Suppressor macrophage (primary cell): ENCODE data around the gene GLT1D1.
"Not testable (repeated sequence)": the region's sequence is repeated elsewhere in the genome, so short reads cannot be mapped to it uniquely, and the experiment has no call there.

Source experiments
- DNase-seq, 4 experiments: peaks; one replicate each; pipeline ENCODE4 v3.0.0-alpha.2; 2020 to 2022

The GLT1D1 gene

GRCh38 chr12:128820723-128821432 is 32.4 kb upstream of the GLT1D1 start:
- peak; percentile 89 to 95 (median 92) for DNase-seq

DNA sequence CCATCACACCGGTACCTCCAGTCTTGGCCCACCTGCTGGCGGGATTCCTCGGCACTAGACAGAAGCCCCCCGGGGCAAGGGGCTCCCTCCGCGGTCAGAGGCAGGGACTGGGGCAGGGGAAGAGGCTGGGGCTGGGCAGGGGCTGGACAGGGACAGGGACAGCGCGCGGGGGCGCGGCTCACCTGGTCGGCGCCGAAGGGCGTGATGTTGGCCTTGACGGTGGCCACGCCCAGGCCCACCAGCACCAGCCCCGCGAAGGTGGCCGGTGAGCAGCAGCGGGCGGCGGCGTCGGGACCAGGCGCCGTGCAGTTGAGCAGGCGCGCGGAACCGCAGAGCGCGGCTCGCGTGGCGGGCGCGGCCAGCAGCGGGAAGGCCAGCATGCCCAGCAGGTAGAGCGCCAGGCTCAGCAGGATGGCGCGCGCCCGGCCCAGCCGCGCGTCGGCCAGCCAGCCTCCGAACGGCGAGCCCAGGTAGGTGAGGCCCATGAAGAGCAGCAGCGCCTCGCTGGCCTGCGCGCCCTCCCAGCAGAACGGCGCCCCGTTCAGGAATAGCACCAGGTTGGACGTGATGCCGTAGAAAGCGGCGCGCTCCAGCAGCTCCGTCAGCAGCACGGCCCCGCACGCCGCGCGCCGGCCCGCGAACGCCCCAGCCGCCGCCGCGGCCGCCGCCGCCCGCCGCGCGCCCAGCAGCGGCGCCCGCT is 29.9 kb upstream of the GLT1D1 start:
- DNase-seq: peak in 1 of 4 experiments; percentile 58

GRCh38 chr12:128823916-128824839 is 29.1 kb upstream of the GLT1D1 start, which contains the start of gene SLC15A4:
Gene SLC15A4, minus strand, starts transcription at chr12:128823958. Its CDS starts 15 bp downstream, at chr12:128823943.
- DNase-seq: peak; percentile 96 to 99 (median 98)

DNA sequence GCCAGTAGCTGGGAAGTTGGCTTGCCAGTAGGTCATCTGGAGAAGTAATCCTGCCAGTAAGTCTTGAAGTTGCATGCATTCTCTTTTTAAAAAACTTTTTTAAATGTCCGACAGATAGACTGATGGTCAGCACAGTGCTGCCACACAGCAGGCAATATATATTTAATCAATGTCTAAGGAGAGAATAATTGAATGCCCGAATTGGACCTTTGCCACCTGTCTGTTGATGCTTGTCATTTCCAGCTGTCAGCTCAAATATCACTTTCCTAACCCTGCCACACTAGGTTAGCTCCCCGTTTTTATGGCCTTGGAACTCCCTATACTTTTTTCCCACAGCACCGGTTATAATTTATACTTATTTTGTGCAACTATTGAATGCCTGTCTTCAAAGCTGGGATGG is 27.4 kb upstream of the GLT1D1 start:
- no peak for DNase-seq

DNA sequence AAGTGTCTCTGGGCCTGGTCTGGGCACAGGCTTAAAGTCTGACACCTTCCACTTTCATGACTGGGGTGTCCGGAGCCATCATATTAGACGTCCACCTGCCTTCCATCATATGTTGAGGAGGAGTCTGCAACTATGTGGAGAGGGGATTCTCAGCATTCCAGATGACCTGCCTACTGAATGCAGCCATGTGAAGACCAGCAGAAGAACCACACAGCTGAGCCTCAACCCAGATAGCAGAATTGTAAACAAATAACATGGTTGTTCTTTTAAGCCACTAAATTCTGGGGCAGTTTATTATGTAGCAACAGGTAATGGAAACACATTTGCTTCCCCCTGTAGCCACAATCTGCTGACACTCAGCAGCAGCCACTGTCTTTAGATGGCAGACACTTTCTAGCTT is 25.6 kb upstream of the GLT1D1 start:
- DNase-seq: no peak

DNA sequence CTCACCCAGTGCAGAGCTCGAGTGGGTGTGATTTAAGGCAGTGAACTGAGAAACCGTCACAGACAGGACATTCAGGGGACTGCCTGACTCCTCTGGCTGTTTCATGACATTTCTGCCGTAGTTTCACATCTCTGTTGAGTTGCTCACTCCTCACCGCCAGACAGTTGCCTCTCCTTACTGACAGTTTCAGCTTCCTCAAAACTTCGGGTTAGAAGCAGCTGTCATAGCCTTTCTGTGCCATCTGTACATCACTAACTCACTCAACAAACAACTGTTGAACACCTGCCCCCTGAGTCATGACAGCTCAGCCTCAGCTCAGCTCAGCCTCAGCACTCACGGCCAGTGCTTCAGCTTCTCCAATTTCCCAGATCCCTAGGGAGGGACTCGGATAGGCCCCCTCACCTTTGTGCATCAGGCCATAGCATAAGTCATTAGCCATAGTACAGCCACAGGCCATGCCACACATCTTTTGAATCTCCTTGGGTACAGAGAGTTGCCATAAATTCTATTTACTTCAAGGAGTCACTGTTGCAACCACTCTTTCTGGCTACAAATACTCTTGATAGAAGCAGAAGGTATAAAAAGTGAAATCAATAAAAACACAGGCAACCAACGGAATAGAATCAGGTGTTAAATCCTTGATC is 23.3 kb upstream of the GLT1D1 start:
- DNase-seq: peak; percentile 73 to 89 (median 80)

DNA sequence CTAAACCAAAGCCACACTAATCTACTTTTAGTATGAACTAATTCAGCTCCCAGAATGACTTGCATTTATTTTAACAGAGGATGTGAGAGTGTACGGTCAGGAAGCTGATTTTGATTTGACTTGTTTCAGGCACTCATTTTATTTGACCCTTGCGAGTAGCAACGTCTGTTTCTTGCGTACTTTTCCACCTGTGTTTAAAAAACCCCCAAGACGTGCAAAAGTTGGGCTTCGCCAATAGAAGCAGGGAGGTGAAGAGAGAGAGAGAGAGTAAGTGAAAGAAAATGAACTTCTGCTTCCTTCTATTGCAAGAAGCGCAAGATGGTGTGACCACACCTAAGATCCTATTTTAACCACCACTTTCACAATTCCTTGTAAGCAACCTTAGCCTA is 22.8 kb upstream of the GLT1D1 start:
- peak in 3 of 4 experiments; percentile 23 to 53 (median 50) for DNase-seq

DNA sequence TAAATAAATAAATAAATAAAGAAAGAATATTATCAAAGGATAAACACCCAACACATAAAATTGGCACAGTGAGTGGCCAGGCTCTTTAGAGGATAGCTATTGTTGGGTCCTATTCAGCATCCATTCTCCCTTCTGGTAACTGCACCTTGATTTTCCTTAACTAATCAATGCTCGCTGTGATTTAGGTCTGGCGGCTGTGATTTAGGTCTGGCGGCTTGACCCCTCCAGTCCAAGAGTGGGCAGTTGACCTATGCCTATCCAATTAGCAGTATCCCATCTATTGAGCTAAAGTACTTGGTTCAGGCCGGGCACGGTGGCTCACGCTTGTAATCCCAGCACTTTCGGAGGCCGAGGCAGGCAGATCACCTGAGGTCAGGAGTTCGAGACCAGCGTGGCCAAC is 19.9 kb upstream of the GLT1D1 start:
- DNase-seq: no peak

GRCh38 chr12:128839885-128840284 is 13.4 kb upstream of the GLT1D1 start:
- DNase-seq: not testable (repeated sequence)

GRCh38 chr12:128840862-128841468 is 12.3 kb upstream of the GLT1D1 start:
- peak; percentile 24 to 78 (median 58) for DNase-seq

DNA sequence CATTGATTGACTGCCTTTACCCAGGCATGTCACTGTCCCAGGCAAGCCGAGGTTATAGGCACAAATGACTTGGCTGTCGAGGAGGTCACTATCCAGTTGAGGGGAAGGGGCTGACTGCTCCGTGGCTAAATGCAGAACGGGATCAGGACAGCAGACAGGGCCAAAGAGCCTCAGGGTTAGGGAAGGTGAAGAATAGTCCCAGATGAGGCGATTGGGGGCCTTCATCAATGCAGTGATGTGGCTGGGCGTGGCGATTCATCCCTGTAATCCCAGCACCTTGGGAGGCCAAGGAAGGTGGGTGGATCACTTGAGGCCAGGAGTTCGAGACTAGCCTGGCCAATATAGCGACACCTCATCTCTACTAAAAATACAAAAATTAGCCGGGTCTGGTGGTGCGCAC is 10.7 kb upstream of the GLT1D1 start:
- no peak for DNase-seq

GRCh38 chr12:128843538-128843937 is 9.7 kb upstream of the GLT1D1 start:
- DNase-seq: peak; percentile 61 to 82 (median 78)

DNA sequence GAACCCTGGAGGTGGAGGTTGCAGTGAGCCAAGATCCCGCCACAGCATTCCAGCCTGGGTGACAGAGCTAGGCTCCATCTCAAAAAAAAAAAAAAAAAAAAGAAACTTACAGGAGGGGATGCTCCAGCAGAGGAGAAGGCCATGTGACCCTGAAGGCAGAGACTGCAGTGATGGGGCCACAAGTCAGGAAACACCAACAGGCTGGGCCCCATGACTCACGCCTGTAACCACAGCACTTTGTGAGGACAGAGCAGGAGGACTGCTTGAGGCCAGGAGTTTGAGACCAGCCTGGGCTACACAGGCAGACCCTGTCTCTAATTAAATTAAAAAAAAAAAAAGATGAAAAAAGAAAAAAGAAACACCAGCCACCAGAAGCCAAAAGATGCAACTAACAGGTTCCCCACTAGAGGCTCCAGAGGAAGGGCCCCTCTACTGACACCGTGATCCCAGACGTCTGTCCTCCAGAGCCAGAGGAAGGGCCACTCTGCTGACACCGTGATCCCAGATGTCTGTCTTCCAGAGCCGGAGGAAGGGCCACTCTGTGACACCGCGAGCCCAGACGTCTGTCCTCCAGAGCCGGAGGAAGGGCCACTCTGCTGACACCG is 9.1 kb upstream of the GLT1D1 start:
- DNase-seq: peak; percentile 64 to 78 (median 77)

- DNase-seq: not testable (repeated sequence)
Measured at GRCh38 chr12:128846671-128847070, 6.6 kb upstream of the GLT1D1 start.

DNA sequence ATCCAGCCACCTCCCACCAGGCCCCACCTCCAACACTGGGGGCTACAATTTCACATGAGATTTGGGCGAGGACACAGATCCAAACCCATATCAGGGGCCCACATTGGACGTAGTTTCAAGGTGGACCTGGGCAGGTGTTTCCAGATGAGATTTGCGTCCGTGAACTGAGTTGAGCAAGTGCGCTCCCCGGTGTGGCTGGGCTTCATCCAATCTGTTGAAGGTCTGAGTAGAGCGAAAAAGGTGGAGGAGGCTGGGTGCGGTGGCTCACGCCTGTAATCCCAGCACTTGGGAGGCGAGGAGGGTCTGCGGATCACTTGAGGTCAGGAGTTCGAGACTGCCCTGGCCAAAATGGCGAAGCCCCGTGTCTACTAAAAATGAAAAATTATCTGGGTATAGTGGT is 4.9 kb upstream of the GLT1D1 start:
- no peak for DNase-seq

GRCh38 chr12:128849806-128850205 is 3.5 kb upstream of the GLT1D1 start:
- DNase-seq: not testable (repeated sequence)

- DNase-seq: no peak
Measured at GRCh38 chr12:128850400-128850799, 2.9 kb upstream of the GLT1D1 start.

- not testable (repeated sequence) for DNase-seq
Measured at GRCh38 chr12:128851429-128851828, 1.8 kb upstream of the GLT1D1 start.

- peak in 3 of 4 experiments; percentile 11 to 55 (median 28) for DNase-seq
Measured at GRCh38 chr12:128852026-128852698, 1.1 kb upstream of the GLT1D1 start.

DNA sequence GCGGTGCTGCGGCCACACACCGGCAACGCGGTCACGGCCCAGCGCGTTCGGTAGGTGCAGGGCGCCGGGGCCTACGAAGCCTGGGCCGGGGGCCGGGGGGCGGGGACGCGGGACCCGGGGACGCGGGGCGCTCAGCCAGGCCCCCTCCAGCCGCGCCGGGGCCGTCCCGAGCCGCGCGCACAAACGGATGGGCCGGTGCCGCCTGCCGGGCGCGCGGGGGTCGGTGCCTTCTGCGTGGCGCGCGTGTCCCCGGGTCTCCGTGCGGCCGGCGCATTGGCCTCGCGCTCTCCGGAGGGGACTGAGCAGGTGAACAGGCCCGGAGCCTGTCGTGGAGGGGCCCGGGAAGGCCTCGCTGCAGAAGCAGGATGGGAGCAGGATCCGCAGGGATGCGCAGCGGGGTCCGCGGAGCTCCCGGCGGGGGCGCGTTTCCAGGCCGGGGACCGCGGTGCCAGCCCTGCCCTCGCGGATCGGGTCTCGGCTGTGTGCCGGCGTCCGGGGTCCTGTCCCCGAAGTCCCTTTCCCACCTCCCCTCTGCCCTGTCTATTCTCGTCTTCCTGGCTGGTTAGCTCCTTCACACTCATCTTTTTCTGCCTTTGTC is 421 bp downstream of the GLT1D1 start:
- peak in 2 of 4 experiments; percentile 17 to 33 for DNase-seq
